Ishikawa (cell line): Measurements from ENCODE around the gene PLA2G4F.

Experiments
- CEBPB ChIP-seq: IDR thresholded peaks from 2 replicates; pipeline ENCODE4 v1.6.1; 2012
- CREB1 ChIP-seq: IDR thresholded peaks from 2 replicates; pipeline ENCODE4 v1.6.1; 2012; ENCODE audit warnings: low read depth
- EP300 ChIP-seq: IDR thresholded peaks from 2 replicates; pipeline ENCODE4 v1.6.1; 2012; ENCODE audit warnings: borderline replicate concordance
- NFIC ChIP-seq: IDR thresholded peaks from 2 replicates; pipeline ENCODE4 v1.6.1; 2012
- RAD21 ChIP-seq: IDR thresholded peaks from 2 replicates; pipeline ENCODE4 v1.6.1; 2012; ENCODE audit warnings: low read depth
- TAF1 ChIP-seq: IDR thresholded peaks from 2 replicates; pipeline ENCODE4 v1.6.1; 2012; ENCODE audit warnings: low read depth, mild to moderate bottlenecking
- TEAD4 ChIP-seq: IDR thresholded peaks from 2 replicates; pipeline ENCODE4 v1.6.1; 2012
- YY1 ChIP-seq: IDR thresholded peaks from 2 replicates; pipeline ENCODE4 v1.6.1; 2012; ENCODE audit warnings: low read depth
- ZBTB7A ChIP-seq: IDR thresholded peaks from 2 replicates; pipeline ENCODE4 v1.6.1; 2012; ENCODE audit warnings: low read depth
- TF ChIP-seq, protein P1 (sequence below): IDR thresholded peaks from 2 replicates; pipeline ENCODE4 v1.6.1; 2012; ENCODE audit warnings: low read depth, mild to moderate bottlenecking
- TF ChIP-seq, protein P2 (sequence below): IDR thresholded peaks from 2 replicates; pipeline ENCODE4 v1.6.1; 2012

DNA sequence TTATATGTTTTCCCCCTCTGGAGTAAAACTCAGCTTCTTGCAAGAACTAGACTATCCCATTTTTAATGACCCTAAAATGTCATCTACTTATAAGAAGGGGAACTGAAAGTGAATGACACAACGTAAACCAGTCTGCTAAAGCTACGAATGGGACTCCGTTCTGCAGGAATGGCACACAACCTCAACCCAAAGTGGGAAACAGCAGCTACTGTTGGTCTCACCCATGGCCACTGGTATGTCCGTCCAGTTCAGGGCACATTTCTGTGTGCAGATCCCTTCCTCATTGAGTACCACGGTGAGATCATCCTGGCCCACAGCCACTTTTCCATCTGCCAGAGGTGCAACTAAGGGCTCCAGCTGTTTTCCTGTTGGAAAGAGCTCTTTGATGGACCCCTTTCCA is 27.9 kb upstream of the PLA2G4F start:
- TF ChIP-seq, protein P1, sequence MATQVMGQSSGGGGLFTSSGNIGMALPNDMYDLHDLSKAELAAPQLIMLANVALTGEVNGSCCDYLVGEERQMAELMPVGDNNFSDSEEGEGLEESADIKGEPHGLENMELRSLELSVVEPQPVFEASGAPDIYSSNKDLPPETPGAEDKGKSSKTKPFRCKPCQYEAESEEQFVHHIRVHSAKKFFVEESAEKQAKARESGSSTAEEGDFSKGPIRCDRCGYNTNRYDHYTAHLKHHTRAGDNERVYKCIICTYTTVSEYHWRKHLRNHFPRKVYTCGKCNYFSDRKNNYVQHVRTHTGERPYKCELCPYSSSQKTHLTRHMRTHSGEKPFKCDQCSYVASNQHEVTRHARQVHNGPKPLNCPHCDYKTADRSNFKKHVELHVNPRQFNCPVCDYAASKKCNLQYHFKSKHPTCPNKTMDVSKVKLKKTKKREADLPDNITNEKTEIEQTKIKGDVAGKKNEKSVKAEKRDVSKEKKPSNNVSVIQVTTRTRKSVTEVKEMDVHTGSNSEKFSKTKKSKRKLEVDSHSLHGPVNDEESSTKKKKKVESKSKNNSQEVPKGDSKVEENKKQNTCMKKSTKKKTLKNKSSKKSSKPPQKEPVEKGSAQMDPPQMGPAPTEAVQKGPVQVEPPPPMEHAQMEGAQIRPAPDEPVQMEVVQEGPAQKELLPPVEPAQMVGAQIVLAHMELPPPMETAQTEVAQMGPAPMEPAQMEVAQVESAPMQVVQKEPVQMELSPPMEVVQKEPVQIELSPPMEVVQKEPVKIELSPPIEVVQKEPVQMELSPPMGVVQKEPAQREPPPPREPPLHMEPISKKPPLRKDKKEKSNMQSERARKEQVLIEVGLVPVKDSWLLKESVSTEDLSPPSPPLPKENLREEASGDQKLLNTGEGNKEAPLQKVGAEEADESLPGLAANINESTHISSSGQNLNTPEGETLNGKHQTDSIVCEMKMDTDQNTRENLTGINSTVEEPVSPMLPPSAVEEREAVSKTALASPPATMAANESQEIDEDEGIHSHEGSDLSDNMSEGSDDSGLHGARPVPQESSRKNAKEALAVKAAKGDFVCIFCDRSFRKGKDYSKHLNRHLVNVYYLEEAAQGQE, result no peak
- TF ChIP-seq YY1, result no peak
- TF ChIP-seq NFIC, result no peak
- TF ChIP-seq TEAD4, result no peak
- no peak for TF ChIP-seq TAF1
- no peak for TF ChIP-seq CEBPB
- no peak for TF ChIP-seq RAD21
- TF ChIP-seq, protein P2, sequence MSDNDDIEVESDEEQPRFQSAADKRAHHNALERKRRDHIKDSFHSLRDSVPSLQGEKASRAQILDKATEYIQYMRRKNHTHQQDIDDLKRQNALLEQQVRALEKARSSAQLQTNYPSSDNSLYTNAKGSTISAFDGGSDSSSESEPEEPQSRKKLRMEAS, result no peak
- TF ChIP-seq ZBTB7A, result no peak
- no peak for TF ChIP-seq EP300
- no peak for TF ChIP-seq CREB1
